ENCODE measurements around the gene NCLN. TPM values are rescaled to one million over a fixed set of nuclear protein-coding genes. Genes with fewer than 3 reads are reported as not detected.
"Not testable (repeated sequence)": the region's sequence is repeated elsewhere in the genome, so short reads cannot be mapped to it uniquely, and the experiment has no call there.

The NCLN gene
- total and polyA plus RNA-seq, 8 donors = 16.7 to 381 (median 50.4) TPM

DNA sequence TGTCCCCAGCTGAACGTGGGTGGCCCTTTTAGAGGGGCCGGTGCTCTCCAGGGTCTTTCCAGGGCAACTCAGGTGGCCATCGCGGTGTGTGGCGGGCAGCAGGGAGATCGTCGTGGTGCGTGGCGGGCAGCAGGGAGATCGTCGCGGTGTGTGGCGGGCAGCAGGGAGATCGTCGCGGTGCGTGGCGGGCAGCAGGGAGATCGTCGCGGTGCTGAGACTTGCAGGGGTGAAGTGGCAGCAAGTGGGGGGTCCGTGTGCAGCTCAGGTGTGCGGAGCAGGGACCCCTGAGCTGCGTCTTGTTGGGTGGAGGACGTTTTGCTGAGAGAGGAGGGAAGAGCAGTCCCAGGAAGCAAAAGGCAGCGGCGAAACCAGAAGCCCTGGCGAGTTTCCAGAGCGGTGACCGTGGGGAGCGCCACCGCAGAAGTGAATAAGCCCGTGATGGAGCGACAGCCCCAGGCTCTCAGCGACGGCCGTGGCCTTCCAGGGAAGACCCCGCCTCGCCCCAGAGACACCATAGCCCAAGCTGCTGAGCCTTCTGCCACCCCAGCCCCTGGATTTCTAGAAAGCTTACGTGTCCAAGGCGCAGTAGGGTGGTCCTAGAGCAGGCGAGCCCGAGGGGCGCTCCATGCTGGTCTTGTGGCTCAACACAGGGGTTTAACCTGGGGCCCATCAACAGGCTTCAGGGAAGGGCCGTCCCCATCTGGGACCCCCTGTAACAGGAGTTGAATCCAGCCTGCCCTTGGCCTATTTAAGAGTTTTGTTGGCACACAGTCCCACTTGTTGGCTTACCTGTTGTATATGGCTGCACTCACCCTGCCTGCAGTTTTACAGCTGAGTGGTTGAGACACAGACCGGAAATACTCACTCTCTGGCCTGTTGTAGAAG, 5.4 kb downstream of the NCLN start:
- no peaks in the 10 kb centered on the region for H3K9me3 ChIP-seq
- H3K4me1 ChIP-seq = peaks cover 28 to 43% (median 38%) of the 10 kb centered on the region in 4 donors
- peaks cover 13 to 53% (median 37%) of the 10 kb centered on the region in 4 donors for H3K36me3 ChIP-seq
- H3K27me3 ChIP-seq = no peaks in the 10 kb centered on the region
- 90 to 92% (median 91%) methylated on average over 43 to 46 of the region's 46 CpGs for WGBS, 5 donors
- intact Hi-C loops (cut with DNase I; ENCODE audit: low total_unique reads) = no loop called here
- no peak overlapping the region for H3K4me3 ChIP-seq
- no peak for DNase-seq
- TF ChIP-seq POLR2AphosphoS5 (IDR thresholded peaks at IDR 0.05) (no peak), EP300 (IDR thresholded peaks at IDR 0.05) (no peak), POLR2A (IDR thresholded peaks at IDR 0.05) (no peak)
- TF ChIP-seq, protein P1, sequence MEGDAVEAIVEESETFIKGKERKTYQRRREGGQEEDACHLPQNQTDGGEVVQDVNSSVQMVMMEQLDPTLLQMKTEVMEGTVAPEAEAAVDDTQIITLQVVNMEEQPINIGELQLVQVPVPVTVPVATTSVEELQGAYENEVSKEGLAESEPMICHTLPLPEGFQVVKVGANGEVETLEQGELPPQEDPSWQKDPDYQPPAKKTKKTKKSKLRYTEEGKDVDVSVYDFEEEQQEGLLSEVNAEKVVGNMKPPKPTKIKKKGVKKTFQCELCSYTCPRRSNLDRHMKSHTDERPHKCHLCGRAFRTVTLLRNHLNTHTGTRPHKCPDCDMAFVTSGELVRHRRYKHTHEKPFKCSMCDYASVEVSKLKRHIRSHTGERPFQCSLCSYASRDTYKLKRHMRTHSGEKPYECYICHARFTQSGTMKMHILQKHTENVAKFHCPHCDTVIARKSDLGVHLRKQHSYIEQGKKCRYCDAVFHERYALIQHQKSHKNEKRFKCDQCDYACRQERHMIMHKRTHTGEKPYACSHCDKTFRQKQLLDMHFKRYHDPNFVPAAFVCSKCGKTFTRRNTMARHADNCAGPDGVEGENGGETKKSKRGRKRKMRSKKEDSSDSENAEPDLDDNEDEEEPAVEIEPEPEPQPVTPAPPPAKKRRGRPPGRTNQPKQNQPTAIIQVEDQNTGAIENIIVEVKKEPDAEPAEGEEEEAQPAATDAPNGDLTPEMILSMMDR (IDR thresholded peaks at IDR 0.05) = no peak
- H3K27ac ChIP-seq = no peak overlapping the region

DNA sequence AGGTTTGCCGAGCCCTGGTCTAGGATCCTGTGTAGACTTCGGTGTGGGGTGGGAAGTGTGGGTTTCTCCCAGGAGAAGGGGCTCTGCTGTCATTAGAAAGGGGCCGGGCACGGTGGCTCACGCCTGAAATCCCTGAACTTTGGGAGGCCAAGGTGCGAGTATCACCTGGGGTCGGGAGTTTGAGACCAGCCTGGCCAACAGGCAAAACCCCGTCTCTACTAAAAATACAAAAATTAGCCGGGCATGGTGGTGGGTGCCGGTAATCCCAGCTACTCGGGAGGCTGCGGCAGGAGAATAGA, 6.0 kb downstream of the NCLN start:
- not testable (repeated sequence) for H3K4me3 ChIP-seq
- 91 to 96% (median 95%) methylated on average over 12 of the region's 12 CpGs for WGBS, 5 donors

DNA sequence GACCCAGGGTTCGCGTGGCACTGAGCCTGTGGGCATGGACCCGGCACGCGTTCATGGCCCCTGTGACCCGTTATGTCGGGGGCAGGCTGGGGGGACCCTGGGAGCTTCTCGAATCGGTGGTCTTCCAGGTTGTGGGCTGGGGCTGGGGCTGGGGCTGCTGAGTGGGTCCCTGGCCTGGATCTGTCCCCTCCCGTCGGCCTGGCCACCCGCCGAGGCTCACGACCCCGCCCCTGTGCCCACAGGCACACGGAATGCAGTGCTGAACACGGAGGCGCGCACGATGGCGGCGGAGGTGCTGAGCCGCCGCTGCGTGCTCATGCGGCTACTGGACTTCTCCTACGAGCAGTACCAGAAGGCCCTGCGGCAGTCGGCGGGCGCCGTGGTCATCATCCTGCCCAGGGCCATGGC, 6.5 kb downstream of the NCLN start:
- Histone ChIP-seq H3K27me3 (no peaks in the 10 kb centered on the region), H3K4me1 (peaks cover 18 to 33% (median 28%) of the 10 kb centered on the region in 4 donors), H3K36me3 (peaks cover 13 to 63% (median 47%) of the 10 kb centered on the region in 4 donors), H3K27ac (no peak overlapping the region), H3K9me3 (no peaks in the 10 kb centered on the region), H3K4me3 (no peak overlapping the region)
- intact Hi-C loops (cut with DNase I; ENCODE audit: low total_unique reads) = no loop called here
- TF ChIP-seq EP300 (IDR thresholded peaks at IDR 0.05) (no peak), POLR2A (IDR thresholded peaks at IDR 0.05) (no peak), POLR2AphosphoS5 (IDR thresholded peaks at IDR 0.05) (no peak)
- no peak for DNase-seq
- WGBS, 5 donors = 91 to 98% (median 95%) methylated on average over 32 of the region's 32 CpGs

More for the DNA sequence above, 6.0 kb downstream of the NCLN start:
- H3K27ac ChIP-seq; H3K9me3 ChIP-seq; intact Hi-C loops (cut with DNase I; ENCODE audit: low total_unique reads); DNase-seq; H3K27me3 ChIP-seq: not testable (repeated sequence)
- Histone ChIP-seq H3K4me1 (peaks cover 22 to 37% (median 32%) of the 10 kb centered on the region in 4 donors), H3K36me3 (peaks cover 13 to 59% (median 43%) of the 10 kb centered on the region in 4 donors)

DNA sequence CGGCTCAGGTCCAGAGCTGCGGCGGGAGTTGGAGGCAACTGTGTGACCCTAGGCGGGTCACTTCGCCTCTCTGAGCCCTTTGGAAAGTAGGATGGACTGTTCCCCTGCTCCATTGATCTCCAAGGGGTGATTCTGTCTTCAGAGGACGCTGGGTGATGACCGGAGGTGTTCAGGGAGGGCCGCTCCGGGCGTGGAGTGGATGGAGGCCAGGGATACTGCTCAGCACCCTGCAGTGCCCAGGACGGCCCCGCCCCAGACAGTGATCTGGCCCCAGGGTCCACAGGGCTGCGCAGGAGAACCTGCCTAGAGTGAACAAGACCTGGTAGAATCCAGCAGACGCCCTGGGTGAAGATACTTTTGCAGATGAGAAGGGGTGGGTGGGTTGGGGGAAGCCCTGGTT, 7.0 kb downstream of the NCLN start:
- no peaks in the 10 kb centered on the region for H3K9me3 ChIP-seq
- TF ChIP-seq EP300 (IDR thresholded peaks at IDR 0.05) = no peak
- TF ChIP-seq, protein P1 (IDR thresholded peaks at IDR 0.05) = no peak
- TF ChIP-seq POLR2A (IDR thresholded peaks at IDR 0.05) = no peak
- no peak for TF ChIP-seq POLR2AphosphoS5 (IDR thresholded peaks at IDR 0.05)

DNA sequence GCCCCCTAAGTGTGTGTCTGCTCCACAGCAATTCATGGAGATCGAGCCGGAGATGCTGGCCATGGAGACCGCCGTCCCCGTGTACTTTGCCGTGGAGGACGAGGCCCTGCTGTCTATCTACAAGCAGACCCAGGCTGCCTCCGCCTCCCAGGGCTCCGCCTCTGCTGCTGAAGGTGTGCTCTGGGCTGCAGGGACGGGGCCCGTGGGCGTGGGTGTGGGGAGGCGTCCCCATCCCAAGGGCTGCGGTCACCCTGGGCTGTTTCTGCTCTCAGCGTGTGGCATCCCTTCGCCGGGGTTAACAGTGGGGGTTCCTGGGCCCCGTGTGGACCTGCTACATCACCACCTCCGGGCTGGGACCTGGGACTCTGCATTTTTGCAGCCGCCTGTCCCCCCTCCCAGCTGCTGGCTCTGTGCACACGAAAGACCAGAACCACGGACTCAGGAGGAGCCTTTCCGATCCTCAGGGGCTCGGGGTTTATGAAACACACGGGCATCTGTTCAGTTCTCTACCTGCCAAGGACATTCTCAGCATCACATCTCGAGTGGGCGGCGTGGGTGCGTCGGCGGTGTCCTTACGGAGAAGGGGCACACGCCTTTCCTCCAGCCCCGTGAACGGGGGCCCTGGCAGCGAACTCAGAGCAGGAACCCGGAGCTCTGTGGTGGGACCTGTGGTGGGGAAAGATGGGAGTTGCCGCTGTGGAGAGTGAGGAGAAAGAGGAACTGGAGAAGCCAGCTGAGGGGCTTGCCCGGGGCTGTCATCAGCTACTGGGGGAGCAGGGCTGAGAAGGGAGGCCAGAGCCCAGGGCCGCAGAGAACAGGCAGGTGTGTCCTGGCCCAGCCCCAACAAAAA, 7.8 kb downstream of the NCLN start:
- H3K27me3 ChIP-seq = no peaks in the 10 kb centered on the region
- H3K27ac ChIP-seq = no peak overlapping the region
- TF ChIP-seq POLR2A (IDR thresholded peaks at IDR 0.05) = no peak
- TF ChIP-seq POLR2AphosphoS5 (IDR thresholded peaks at IDR 0.05) = no peak
- no peak for TF ChIP-seq EP300 (IDR thresholded peaks at IDR 0.05)
- TF ChIP-seq, protein P1 (IDR thresholded peaks at IDR 0.05) = no peak
- H3K4me3 ChIP-seq = no peak overlapping the region
- peaks cover 13 to 72% (median 52%) of the 10 kb centered on the region in 4 donors for H3K36me3 ChIP-seq
- H3K9me3 ChIP-seq = no peaks in the 10 kb centered on the region
- intact Hi-C loops (cut with DNase I; ENCODE audit: low total_unique reads) = no loop called here
- no peak for DNase-seq
- peaks cover 8 to 20% (median 15%) of the 10 kb centered on the region in 4 donors for H3K4me1 ChIP-seq
- 87 to 92% (median 90%) methylated on average over 29 to 40 of the region's 40 CpGs for WGBS, 5 donors

More for the DNA sequence above, 7.0 kb downstream of the NCLN start:
- Histone ChIP-seq H3K36me3 (peaks cover 13 to 68% (median 49%) of the 10 kb centered on the region in 4 donors), H3K27ac (no peak overlapping the region), H3K4me1 (peaks cover 13 to 28% (median 23%) of the 10 kb centered on the region in 4 donors), H3K27me3 (no peaks in the 10 kb centered on the region), H3K4me3 (no peak overlapping the region)
- 85 to 97% (median 91%) methylated on average over 4 to 14 of the region's 14 CpGs for WGBS, 5 donors
- no peak for DNase-seq
- intact Hi-C loops (cut with DNase I; ENCODE audit: low total_unique reads) = no loop called here

All from stomach (tissue), 9 donors.